NCI-H345 (cell line): ENCODE data around the gene ECM1.

Experiments
- DNase-seq: peaks from one replicate; lab custom pipeline; 2025; lab: John Stamatoyannopoulos, UW

ECM1 gene

GRCh38 chr1:150558761-150559655 is 51.1 kb downstream of the ECM1 start:
- DNase-seq, result no peak

- DNase-seq, result no peak
These were observed 51.7 kb downstream of the ECM1 start for GRCh38 chr1:150559656-150560010.

- peak; percentile 83 for DNase-seq
These were observed 52.1 kb downstream of the ECM1 start for GRCh38 chr1:150560011-150560438.

GRCh38 chr1:150560576-150561253 is 52.8 kb downstream of the ECM1 start:
- peak; percentile 93 for DNase-seq

- DNase-seq, result peak; percentile 93
These were observed 53.5 kb downstream of the ECM1 start for GRCh38 chr1:150561254-150561973.

- peak; percentile 84 for DNase-seq
These were observed 54.1 kb downstream of the ECM1 start for GRCh38 chr1:150561974-150562445.

- no peak for DNase-seq
These were observed 54.8 kb downstream of the ECM1 start for GRCh38 chr1:150562446-150563339.
